Measurements from ENCODE around the gene UPK3BL2.
"Not testable (repeated sequence)": the region's sequence is repeated elsewhere in the genome, so short reads cannot be mapped to it uniquely, and the experiment has no call there.

The UPK3BL2 gene

GRCh38 chr7:102543596-102543995 is at the start of gene UPK3BL2:
UPK3BL2 (minus strand) TSS chr7:102543696; CDS start chr7:102543636, 60 bp downstream.
- H3K27me3 ChIP-seq (ENCODE audit: low read depth, low read length); H3K9me3 ChIP-seq (ENCODE audit: control insufficient read depth in 1 of 2, low read length in 2 of 2); H3K36me3 ChIP-seq (ENCODE audit: control insufficient read depth in 1 of 2, insufficient read depth in 2 of 2, low read length in 2 of 2); H3K4me1 ChIP-seq (ENCODE audit: control insufficient read depth in 1 of 2, insufficient read depth in 2 of 2, low read length in 2 of 2); H3K27ac ChIP-seq (ENCODE audit: low read length); H3K4me3 ChIP-seq (ENCODE audit: low read depth in 1 of 2, low read length in 2 of 2): not testable (repeated sequence)

GRCh38 chr7:102592477-102593019 is 49.1 kb upstream of the UPK3BL2 start:
- H3K27me3 ChIP-seq (ENCODE audit: low read depth, low read length); H3K27ac ChIP-seq (ENCODE audit: low read length); H3K4me3 ChIP-seq (ENCODE audit: low read depth in 1 of 2, low read length in 2 of 2); H3K9me3 ChIP-seq (ENCODE audit: control insufficient read depth in 1 of 2, low read length in 2 of 2); H3K4me1 ChIP-seq (ENCODE audit: control insufficient read depth in 1 of 2, insufficient read depth in 2 of 2, low read length in 2 of 2); H3K36me3 ChIP-seq (ENCODE audit: control insufficient read depth in 1 of 2, insufficient read depth in 2 of 2, low read length in 2 of 2): not testable (repeated sequence)

- H3K36me3 ChIP-seq (ENCODE audit: control insufficient read depth in 1 of 2, insufficient read depth in 2 of 2, low read length in 2 of 2); H3K4me1 ChIP-seq (ENCODE audit: control insufficient read depth in 1 of 2, insufficient read depth in 2 of 2, low read length in 2 of 2); H3K27me3 ChIP-seq (ENCODE audit: low read depth, low read length); H3K27ac ChIP-seq (ENCODE audit: low read length); H3K4me3 ChIP-seq (ENCODE audit: low read depth in 1 of 2, low read length in 2 of 2); H3K9me3 ChIP-seq (ENCODE audit: control insufficient read depth in 1 of 2, low read length in 2 of 2): not testable (repeated sequence)
These were observed 46.4 kb upstream of the UPK3BL2 start for GRCh38 chr7:102589857-102590256.

GRCh38 chr7:102583495-102583894 is 40.0 kb upstream of the UPK3BL2 start:
- not testable (repeated sequence) for H3K27me3 ChIP-seq (ENCODE audit: low read depth, low read length); H3K4me3 ChIP-seq (ENCODE audit: low read depth in 1 of 2, low read length in 2 of 2); H3K36me3 ChIP-seq (ENCODE audit: control insufficient read depth in 1 of 2, insufficient read depth in 2 of 2, low read length in 2 of 2); H3K27ac ChIP-seq (ENCODE audit: low read length); H3K4me1 ChIP-seq (ENCODE audit: control insufficient read depth in 1 of 2, insufficient read depth in 2 of 2, low read length in 2 of 2); H3K9me3 ChIP-seq (ENCODE audit: control insufficient read depth in 1 of 2, low read length in 2 of 2)

GRCh38 chr7:102581722-102582121 is 38.2 kb upstream of the UPK3BL2 start:
- not testable (repeated sequence) for H3K4me3 ChIP-seq (ENCODE audit: low read depth in 1 of 2, low read length in 2 of 2); H3K9me3 ChIP-seq (ENCODE audit: control insufficient read depth in 1 of 2, low read length in 2 of 2); H3K4me1 ChIP-seq (ENCODE audit: control insufficient read depth in 1 of 2, insufficient read depth in 2 of 2, low read length in 2 of 2); H3K27ac ChIP-seq (ENCODE audit: low read length); H3K27me3 ChIP-seq (ENCODE audit: low read depth, low read length); H3K36me3 ChIP-seq (ENCODE audit: control insufficient read depth in 1 of 2, insufficient read depth in 2 of 2, low read length in 2 of 2)

- not testable (repeated sequence) for H3K27ac ChIP-seq (ENCODE audit: low read length); H3K27me3 ChIP-seq (ENCODE audit: low read depth, low read length); H3K4me1 ChIP-seq (ENCODE audit: control insufficient read depth in 1 of 2, insufficient read depth in 2 of 2, low read length in 2 of 2); H3K9me3 ChIP-seq (ENCODE audit: control insufficient read depth in 1 of 2, low read length in 2 of 2); H3K36me3 ChIP-seq (ENCODE audit: control insufficient read depth in 1 of 2, insufficient read depth in 2 of 2, low read length in 2 of 2); H3K4me3 ChIP-seq (ENCODE audit: low read depth in 1 of 2, low read length in 2 of 2)
These were observed 35.0 kb upstream of the UPK3BL2 start for GRCh38 chr7:102578486-102578885.

GRCh38 chr7:102577315-102578240 is 34.1 kb upstream of the UPK3BL2 start:
- H3K27ac ChIP-seq (ENCODE audit: low read length); H3K36me3 ChIP-seq (ENCODE audit: control insufficient read depth in 1 of 2, insufficient read depth in 2 of 2, low read length in 2 of 2); H3K27me3 ChIP-seq (ENCODE audit: low read depth, low read length); H3K9me3 ChIP-seq (ENCODE audit: control insufficient read depth in 1 of 2, low read length in 2 of 2); H3K4me3 ChIP-seq (ENCODE audit: low read depth in 1 of 2, low read length in 2 of 2); H3K4me1 ChIP-seq (ENCODE audit: control insufficient read depth in 1 of 2, insufficient read depth in 2 of 2, low read length in 2 of 2): not testable (repeated sequence)

GRCh38 chr7:102576363-102576762 is 32.9 kb upstream of the UPK3BL2 start:
- not testable (repeated sequence) for H3K27me3 ChIP-seq (ENCODE audit: low read depth, low read length); H3K9me3 ChIP-seq (ENCODE audit: control insufficient read depth in 1 of 2, low read length in 2 of 2); H3K4me1 ChIP-seq (ENCODE audit: control insufficient read depth in 1 of 2, insufficient read depth in 2 of 2, low read length in 2 of 2); H3K4me3 ChIP-seq (ENCODE audit: low read depth in 1 of 2, low read length in 2 of 2); H3K27ac ChIP-seq (ENCODE audit: low read length); H3K36me3 ChIP-seq (ENCODE audit: control insufficient read depth in 1 of 2, insufficient read depth in 2 of 2, low read length in 2 of 2)

GRCh38 chr7:102574607-102575006 is 31.1 kb upstream of the UPK3BL2 start:
- H3K4me1 ChIP-seq (ENCODE audit: control insufficient read depth in 1 of 2, insufficient read depth in 2 of 2, low read length in 2 of 2); H3K9me3 ChIP-seq (ENCODE audit: control insufficient read depth in 1 of 2, low read length in 2 of 2); H3K4me3 ChIP-seq (ENCODE audit: low read depth in 1 of 2, low read length in 2 of 2); H3K36me3 ChIP-seq (ENCODE audit: control insufficient read depth in 1 of 2, insufficient read depth in 2 of 2, low read length in 2 of 2); H3K27me3 ChIP-seq (ENCODE audit: low read depth, low read length); H3K27ac ChIP-seq (ENCODE audit: low read length): not testable (repeated sequence)

- H3K4me1 ChIP-seq (ENCODE audit: control insufficient read depth in 1 of 2, insufficient read depth in 2 of 2, low read length in 2 of 2); H3K27ac ChIP-seq (ENCODE audit: low read length); H3K27me3 ChIP-seq (ENCODE audit: low read depth, low read length); H3K9me3 ChIP-seq (ENCODE audit: control insufficient read depth in 1 of 2, low read length in 2 of 2); H3K36me3 ChIP-seq (ENCODE audit: control insufficient read depth in 1 of 2, insufficient read depth in 2 of 2, low read length in 2 of 2): not testable (repeated sequence)
- peak within 1 kb of the TSS in 1 of 2 donors; percentile 60 for H3K4me3 ChIP-seq (ENCODE audit: low read depth in 1 of 2, low read length in 2 of 2)
These were observed 29.1 kb upstream of the UPK3BL2 start, which contains the start of gene POLR2J3 for GRCh38 chr7:102572261-102573239. POLR2J3 (minus strand) TSS chr7:102572583; CDS start chr7:102572521, 62 bp downstream.

- H3K27ac ChIP-seq (ENCODE audit: low read length); H3K36me3 ChIP-seq (ENCODE audit: control insufficient read depth in 1 of 2, insufficient read depth in 2 of 2, low read length in 2 of 2); H3K9me3 ChIP-seq (ENCODE audit: control insufficient read depth in 1 of 2, low read length in 2 of 2); H3K4me1 ChIP-seq (ENCODE audit: control insufficient read depth in 1 of 2, insufficient read depth in 2 of 2, low read length in 2 of 2); H3K27me3 ChIP-seq (ENCODE audit: low read depth, low read length); H3K4me3 ChIP-seq (ENCODE audit: low read depth in 1 of 2, low read length in 2 of 2): not testable (repeated sequence)
These were observed 25.1 kb upstream of the UPK3BL2 start for GRCh38 chr7:102568620-102569019.

Measured in muscle layer of duodenum (tissue), 2 donors.